Measurements from ENCODE around the gene ZNF628.

Gene ZNF628

GRCh38 chr19:55451163-55451964 lies 25.1 kb upstream of the ZNF628 start:
- DNase-seq (ENCODE audit: low spot score): no peak

GRCh38 chr19:55451965-55452748 lies 24.3 kb upstream of the ZNF628 start:
- no peak for DNase-seq (ENCODE audit: low spot score)

- DNase-seq (ENCODE audit: low spot score): no peak
These were observed 23.6 kb upstream of the ZNF628 start for GRCh38 chr19:55452749-55453346.

- no peak for DNase-seq (ENCODE audit: low spot score)
These were observed 22.7 kb upstream of the ZNF628 start for GRCh38 chr19:55453511-55454260.

- no peak for DNase-seq (ENCODE audit: low spot score)
These were observed 21.6 kb upstream of the ZNF628 start for GRCh38 chr19:55454787-55455243.

GRCh38 chr19:55455576-55456235 lies 20.7 kb upstream of the ZNF628 start:
- no peak for DNase-seq (ENCODE audit: low spot score)

- no peak for DNase-seq (ENCODE audit: low spot score)
These were observed 20.1 kb upstream of the ZNF628 start for GRCh38 chr19:55456347-55456746.

- DNase-seq (ENCODE audit: low spot score): no peak
These were observed 18.5 kb upstream of the ZNF628 start for GRCh38 chr19:55457683-55458457.

GRCh38 chr19:55459551-55459949 lies 16.9 kb upstream of the ZNF628 start:
- no peak for DNase-seq (ENCODE audit: low spot score)

GRCh38 chr19:55459950-55460657 lies 16.3 kb upstream of the ZNF628 start:
- no peak for DNase-seq (ENCODE audit: low spot score)

GRCh38 chr19:55460670-55461258 lies 15.7 kb upstream of the ZNF628 start:
- peak; percentile 58 for DNase-seq (ENCODE audit: low spot score)

- peak; percentile 99 for DNase-seq (ENCODE audit: low spot score)
These were observed 15.0 kb upstream of the ZNF628 start, which contains the start of gene ISOC2 for GRCh38 chr19:55461259-55461973. TSS of gene ISOC2 (minus strand) at chr19:55461642. CDS start at chr19:55456486, 5,156 bp downstream.

GRCh38 chr19:55461974-55462626 lies 14.3 kb upstream of the ZNF628 start:
- DNase-seq (ENCODE audit: low spot score): peak; percentile 42

GRCh38 chr19:55462722-55463121 lies 13.7 kb upstream of the ZNF628 start:
- DNase-seq (ENCODE audit: low spot score): no peak

GRCh38 chr19:55463583-55464031 lies 12.8 kb upstream of the ZNF628 start:
- DNase-seq (ENCODE audit: low spot score): no peak

- no peak for DNase-seq (ENCODE audit: low spot score)
These were observed 12.3 kb upstream of the ZNF628 start for GRCh38 chr19:55464039-55464661.

- no peak for DNase-seq (ENCODE audit: low spot score)
These were observed 11.8 kb upstream of the ZNF628 start, which contains the start of gene C19orf85 for GRCh38 chr19:55464662-55465054. TSS of gene C19orf85 (minus strand) at chr19:55464751. CDS start at chr19:55464554, 197 bp downstream.
